H1 (cell line): Measurements from ENCODE around the gene FAM120A. TPM values are rescaled to one million over a fixed set of nuclear protein-coding genes. Genes with fewer than 3 reads are reported as not detected.

Experiments used
- CTCF ChIA-PET: fragments of 300-600 bp; sonication (Branson Sonifier 250); formaldehyde crosslinking; loops from one replicate; lab custom pipeline; 2021; ENCODE audit not compliant: partially characterized antibody; lab: Charles Lee
- POLR2A ChIA-PET: fragments of 300-600 bp; sonication (Branson Sonifier 250); formaldehyde crosslinking; loops from one replicate; lab custom pipeline; 2021; ENCODE audit warnings: inconsistent platforms; ENCODE audit not compliant: partially characterized antibody; lab: Charles Lee
- DNase-seq, 2 experiments: peaks; one replicate each; pipeline versions ENCODE4 v3.0.0 to v3.0.0-alpha.2; 2010 to 2022; ENCODE audit warnings: low spot score in 2 of 2, low read depth in 1 of 2, mixed read lengths in 1 of 2
- FAIRE-seq: peaks from 2 replicates; lab custom pipeline; 2011; peaks lifted over from hg19 to GRCh38; lab: Jason Lieb, UNC
- H2AFZ ChIP-seq: 2 replicates; pipeline ENCODE4 v1.8.1; 2012; ENCODE audit warnings: low read length, inconsistent platforms
- H2AK5ac ChIP-seq: 2 replicates; pipeline ENCODE4 v1.6.1; 2013; ENCODE audit warnings: low read depth, low read length
- H2BK120ac ChIP-seq: replicated peaks from 2 replicates; pipeline ENCODE3; 2013; ENCODE audit warnings: low read depth, low read length, inconsistent platforms
- H2BK12ac ChIP-seq: 2 replicates; pipeline ENCODE4 v1.6.1; 2013; ENCODE audit warnings: low read depth, low read length
- H2BK15ac ChIP-seq: 2 replicates; pipeline ENCODE4 v1.6.1; 2013; ENCODE audit warnings: low read length
- H2BK20ac ChIP-seq: 2 replicates; pipeline ENCODE4 v1.6.1; 2013; ENCODE audit warnings: low read length
- H2BK5ac ChIP-seq: 2 replicates; pipeline ENCODE4 v1.6.1; 2013; ENCODE audit warnings: low read depth, low read length
- H3K14ac ChIP-seq: 2 replicates; pipeline ENCODE4 v1.6.1; 2013; ENCODE audit warnings: inconsistent platforms; ENCODE audit not compliant: insufficient read length
- H3K18ac ChIP-seq: 2 replicates; pipeline ENCODE4 v1.6.1; 2013; ENCODE audit warnings: low read length; ENCODE audit errors: extremely low read depth
- H3K23ac ChIP-seq: 2 replicates; pipeline ENCODE4 v1.6.1; 2013; ENCODE audit warnings: inconsistent platforms; ENCODE audit not compliant: insufficient read length
- H3K23me2 ChIP-seq: 2 replicates; pipeline ENCODE4 v1.6.1; 2013; ENCODE audit warnings: low read depth, low read length
- H3K27ac ChIP-seq: 2 replicates; pipeline ENCODE4 v1.6.1; 2011; ENCODE audit warnings: low read depth, low read length, inconsistent platforms
- H3K27me3 ChIP-seq, 4 experiments: replicated peaks in 1 of 4; 1 replicate in 1 of 4; 2 replicates in 3 of 4; pipeline versions ENCODE4 v1.6.1 to v1.8.1; 2011 to 2013; ENCODE audit warnings: low read length in 3 of 4, mild to moderate bottlenecking in 3 of 4, inconsistent platforms in 2 of 4, mixed read lengths in 2 of 4, moderate library complexity in 1 of 4; ENCODE audit not compliant: control insufficient read depth in 3 of 4, insufficient read depth in 3 of 4; ENCODE audit errors: extremely low read depth in 1 of 4
- H3K36me3 ChIP-seq, 4 experiments: 2 replicates each; pipeline versions ENCODE4 v1.6.1 to v1.8.1; 2011 to 2013; ENCODE audit warnings: mild to moderate bottlenecking in 4 of 4, low read length in 3 of 4, moderate library complexity in 2 of 4, control low read depth in 1 of 4, inconsistent platforms in 1 of 4; ENCODE audit not compliant: insufficient read depth in 4 of 4, control insufficient read depth in 2 of 4
- H3K4ac ChIP-seq: replicated peaks from 2 replicates; pipeline ENCODE3; 2013; ENCODE audit warnings: low read length, low read depth, mixed read lengths, inconsistent platforms; ENCODE audit not compliant: insufficient read length
- H3K4me1 ChIP-seq, 4 experiments: replicated peaks in 1 of 4; 1 replicate in 1 of 4; 2 replicates in 3 of 4; pipeline versions ENCODE4 v1.6.1 to v1.8.1; 2011 to 2013; ENCODE audit warnings: low read length in 3 of 4, inconsistent platforms in 2 of 4, mixed read lengths in 1 of 4; ENCODE audit not compliant: insufficient read depth in 4 of 4, control insufficient read depth in 3 of 4
- H3K4me2 ChIP-seq, 2 experiments: 2 replicates each; pipeline versions ENCODE4 v1.6.1 to v1.8.1; 2011 to 2013; ENCODE audit warnings: low read depth in 2 of 2, low read length in 2 of 2, control low read depth in 1 of 2, inconsistent platforms in 1 of 2, mild to moderate bottlenecking in 1 of 2; ENCODE audit not compliant: insufficient read depth in 1 of 2
- H3K4me3 ChIP-seq, 4 experiments: fragments of 200-600, 300-600 bp in 1 of 4; sonication (generic), shearing (Covaris generic), sonication (Bioruptor Twin) in 1 of 4; 2 replicates each; pipeline versions ENCODE4 v1.5.1 to v1.8.1; 2011 to 2016; ENCODE audit warnings: low read length in 4 of 4, low read depth in 3 of 4, control low read depth in 2 of 4, inconsistent platforms in 2 of 4, mild to moderate bottlenecking in 2 of 4, mixed read lengths in 1 of 4, moderate library complexity in 1 of 4; ENCODE audit not compliant: insufficient read depth in 2 of 4; ENCODE audit errors: extremely low read depth in 1 of 4
- H3K56ac ChIP-seq: replicated peaks from 2 replicates; pipeline ENCODE3; 2013; ENCODE audit warnings: low read depth, mild to moderate bottlenecking, mixed read lengths, low read length, inconsistent platforms; ENCODE audit not compliant: insufficient read length
- H3K79me1 ChIP-seq: 2 replicates; pipeline ENCODE4 v1.6.1; 2013; ENCODE audit warnings: low read depth, low read length, control low read depth
- H3K79me2 ChIP-seq, 2 experiments: 2 replicates each; pipeline versions ENCODE4 v1.6.1 to v1.8.1; 2012 to 2013; ENCODE audit warnings: low read length in 2 of 2, mild to moderate bottlenecking in 2 of 2, inconsistent platforms in 1 of 2; ENCODE audit not compliant: insufficient read depth in 2 of 2, control insufficient read depth in 1 of 2
- H3K9ac ChIP-seq, 4 experiments: replicated peaks in 1 of 4; 1 replicate in 1 of 4; 2 replicates in 3 of 4; pipeline versions ENCODE4 v1.6.1 to v1.8.1; 2011 to 2013; ENCODE audit warnings: low read depth in 3 of 4, low read length in 3 of 4, control low read depth in 2 of 4, mild to moderate bottlenecking in 2 of 4, moderate library complexity in 2 of 4, inconsistent platforms in 1 of 4; ENCODE audit errors: extremely low read depth in 1 of 4
- H3K9me3 ChIP-seq, 2 experiments: 2 replicates each; pipeline versions ENCODE4 v1.6.1 to v1.8.1; 2012 to 2013; ENCODE audit warnings: mild to moderate bottlenecking in 2 of 2, moderate library complexity in 2 of 2, control low read depth in 1 of 2, inconsistent platforms in 1 of 2, low read depth in 1 of 2, low read length in 1 of 2, mixed read lengths in 1 of 2; ENCODE audit not compliant: insufficient read depth in 2 of 2
- H4K20me1 ChIP-seq, 2 experiments: replicated peaks in 1 of 2; 2 replicates each; pipeline versions ENCODE3 to v1.8.1; 2011 to 2013; ENCODE audit warnings: inconsistent platforms in 2 of 2, low read length in 2 of 2, mild to moderate bottlenecking in 1 of 2; ENCODE audit not compliant: insufficient read depth in 2 of 2, control insufficient read depth in 1 of 2
- H4K5ac ChIP-seq: 2 replicates; pipeline ENCODE4 v1.6.1; 2013; ENCODE audit warnings: low read length, low read depth, mixed read lengths, inconsistent platforms; ENCODE audit not compliant: insufficient read length
- H4K8ac ChIP-seq: 2 replicates; pipeline ENCODE4 v1.8.0; 2013; ENCODE audit warnings: mild to moderate bottlenecking, moderate library complexity, low read length, inconsistent platforms; ENCODE audit not compliant: insufficient read depth; ENCODE audit errors: extremely low read depth
- H4K91ac ChIP-seq: replicated peaks from 2 replicates; pipeline ENCODE3; 2013; ENCODE audit warnings: low read length, mixed read lengths, inconsistent platforms; ENCODE audit not compliant: insufficient read length
- BCL11A ChIP-seq, 2 experiments: IDR thresholded peaks; one replicate each; pipeline ENCODE4 v1.6.1; 2011; ENCODE audit warnings: low read depth in 2 of 2, low read length in 2 of 2, mild to moderate bottlenecking in 2 of 2
- CBX8 ChIP-seq: fragments of 300-800, 300-1000 bp; sonication (generic); IDR thresholded peaks from 2 replicates; pipeline ENCODE4 v1.7.1; 2016; ENCODE audit warnings: low read depth, low read length, borderline replicate concordance
- CHD1 ChIP-seq: IDR thresholded peaks from 2 replicates; pipeline ENCODE4 v1.6.1; 2012; ENCODE audit warnings: low read depth, low read length, improper control_type of control experiment
- HDAC2 ChIP-seq, 2 experiments: fragments of 300-600 bp in 1 of 2; sonication (generic) in 1 of 2; IDR thresholded peaks; 2 replicates each; pipeline ENCODE4 v1.6.1; 2011 to 2012; ENCODE audit warnings: low read depth in 2 of 2, low read length in 2 of 2, mild to moderate bottlenecking in 2 of 2, moderate library complexity in 2 of 2, borderline replicate concordance in 1 of 2, inconsistent platforms in 1 of 2
- JUN ChIP-seq: IDR thresholded peaks from 2 replicates; pipeline ENCODE4 v1.6.1; 2011; ENCODE audit warnings: low read depth, mild to moderate bottlenecking, improper control_type of control experiment, low read length
- KDM4A ChIP-seq: IDR thresholded peaks from one replicate; pipeline ENCODE4 v1.7.1; 2012; ENCODE audit warnings: low read depth, mild to moderate bottlenecking, moderate library complexity, low read length, inconsistent platforms; ENCODE audit not compliant: severe bottlenecking
- KDM5A ChIP-seq: fragments of 200-600 bp; IDR thresholded peaks from 2 replicates; pipeline ENCODE4 v1.7.1; 2012; ENCODE audit warnings: mild to moderate bottlenecking, low read length, inconsistent platforms, mixed read lengths
- POU5F1 ChIP-seq: IDR thresholded peaks from 2 replicates; pipeline ENCODE4 v1.6.1; 2011; ENCODE audit warnings: low read depth, mild to moderate bottlenecking, low read length, moderate library complexity
- RBBP5 ChIP-seq: IDR thresholded peaks from 2 replicates; pipeline ENCODE4 v1.7.1; 2012; ENCODE audit warnings: low read depth, mild to moderate bottlenecking, inconsistent platforms, low read length, moderate library complexity, borderline replicate concordance
- SIX5 ChIP-seq: IDR thresholded peaks from 2 replicates; pipeline ENCODE4 v1.6.1; 2011; ENCODE audit warnings: mild to moderate bottlenecking, low read depth, low read length
- TAF7 ChIP-seq: optimal IDR thresholded peaks from 2 replicates; pipeline ENCODE3; 2011; ENCODE audit warnings: low read depth, mild to moderate bottlenecking, inconsistent platforms, low read length, moderate library complexity, borderline replicate concordance
- TEAD4 ChIP-seq: IDR thresholded peaks from 2 replicates; pipeline ENCODE4 v1.6.1; 2012; ENCODE audit warnings: low read depth, low read length, inconsistent platforms, mixed read lengths
- WGBS, 2 experiments: shearing (Covaris generic) in 1 of 2; methylation state at CpG; one replicate each; pipeline versions ENCODE4 v1.1.6 to v1.1.7; 2013 to 2015; ENCODE audit warnings: low lambda C conversion rate in 2 of 2, mixed read lengths in 2 of 2, inconsistent platforms in 1 of 2, low coverage in 1 of 2, missing lambda C conversion rate in 1 of 2; ENCODE audit not compliant: insufficient replicate concordance in 2 of 2, insufficient coverage in 1 of 2, insufficient read length in 1 of 2; ENCODE audit errors: extremely low coverage in 1 of 2, missing lambda C conversion rate in 1 of 2; 5-methylcytosine and 5-hydroxymethylcytosine counted together
- polyA plus RNA-seq, 7 experiments: library from polyadenylated mRNA; depleted of rRNA in 3 of 7; stranded (reverse) in 5 of 7; unstranded in 2 of 7; fragments of >200 nt in 5 of 7; fragments of 200-250 nt in 2 of 7; gene quantifications; 1 replicate in 5 of 7; 2 replicates in 1 of 7; 4 replicates in 1 of 7; pipeline versions ENCODE4 v1.2.1 to v1.2.3, GENCODE V29; 2011 to 2013; ENCODE audit warnings: missing spikeins in 2 of 7, mixed read lengths in 2 of 7
- total RNA-seq: library from RNA; stranded (reverse); fragmentation: NEBNext Ultra II Directional; extraction: Animal tissue kit (Norgen Biotek cat#: 25700); gene quantifications from 2 replicates; pipeline ENCODE4 v1.2.1, GENCODE V29; 2021
- TF ChIP-seq, protein P1 (sequence below): IDR thresholded peaks from 2 replicates; pipeline ENCODE4 v1.6.1; 2012; ENCODE audit warnings: inconsistent platforms

Gene FAM120A
- total and polyA plus RNA-seq, 2 of the 8 experiments (the other 6 are each of a cell fraction or from before 2014, with no cell fraction given) = 24.9 to 54.7 TPM

DNA sequence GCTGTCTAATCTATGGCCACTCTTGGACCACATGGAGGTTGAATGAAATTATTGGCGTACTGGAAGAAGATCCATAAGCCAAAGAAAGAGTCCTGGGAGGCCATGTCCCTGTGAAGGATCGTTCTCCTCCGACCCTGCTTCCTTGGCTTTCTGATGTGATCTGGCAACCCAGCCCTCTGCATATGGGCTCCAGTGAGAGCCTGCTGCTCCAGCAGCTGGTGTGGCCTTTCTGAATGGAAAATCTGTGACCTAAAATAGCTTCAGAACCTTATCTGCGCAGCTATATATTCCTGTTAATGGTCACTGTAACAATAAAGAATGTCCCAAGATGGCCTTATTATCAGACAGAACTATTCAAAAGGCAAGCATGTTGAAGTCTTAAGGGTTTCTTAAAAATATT, 84.7 kb downstream of the FAM120A start:
- Histone ChIP-seq H3K36me3 (peaks cover 0 to 25% (median 2%) of the 10 kb centered on the region in 4 experiments; a peak in 4 of 8 replicates), H3K9ac (no peak overlapping the region), H4K5ac (no peak overlapping the region), H3K4ac (no peak overlapping the region), H3K14ac (no peak overlapping the region), H2BK5ac (no peak overlapping the region), H3K27me3 (no peaks in the 10 kb centered on the region), H3K56ac (no peak overlapping the region), H3K4me1 (no peaks in the 10 kb centered on the region; a peak in 1 of 7 replicates), H3K4me2 (no peak overlapping the region), H3K79me2 (no peaks in the 10 kb centered on the region; a peak in 1 of 4 replicates), H4K91ac (no peak overlapping the region), H3K4me3 (no peak overlapping the region), H4K8ac (no peak overlapping the region), H3K9me3 (no peaks in the 10 kb centered on the region), H3K27ac (no peak overlapping the region), H2AK5ac (no peak overlapping the region), H3K18ac (no peak overlapping the region), H2BK120ac (no peak overlapping the region), H3K79me1 (peaks cover 3% of the 10 kb centered on the region; the same call in 1 of the 2 replicates), H3K23ac (no peak overlapping the region), H2AFZ (no peak overlapping the region), H2BK15ac (no peak overlapping the region), H2BK12ac (no peak overlapping the region), H4K20me1 (peaks cover 3% of the 10 kb centered on the region in 2 experiments), H2BK20ac (no peak overlapping the region), H3K23me2 (no peaks in the 10 kb centered on the region)
- CTCF ChIA-PET = interaction anchor here (0.6 kb wide), 1 partner anchor 10 kb away, joined by 5 read pairs; no protein-coding TSS in a partner anchor
- DNase-seq (no peak), FAIRE-seq (no peak)
- POLR2A ChIA-PET = no interaction called here
- 92% methylated on average over 4 of the region's 4 CpGs; no CpG with 5 or more reads in 1 of the 2 experiments for WGBS, 2 experiments
- TF ChIP-seq HDAC2 (IDR thresholded peaks at IDR 0.05; ENCODE audit: borderline replicate concordance in 1 of 2, low read depth in 2 of 2, low read length in 2 of 2) (no peak), SIX5 (no peak), TEAD4 (no peak), RBBP5 (no peak), KDM4A (no peak), TAF7 (no peak), CHD1 (no peak), KDM5A (no peak), POU5F1 (no peak), BCL11A (IDR thresholded peaks at IDR 0.05; ENCODE audit: low read depth in 2 of 2, low read length in 2 of 2) (no peak), CBX8 (no peak), JUN (no peak)
- TF ChIP-seq, protein P1, sequence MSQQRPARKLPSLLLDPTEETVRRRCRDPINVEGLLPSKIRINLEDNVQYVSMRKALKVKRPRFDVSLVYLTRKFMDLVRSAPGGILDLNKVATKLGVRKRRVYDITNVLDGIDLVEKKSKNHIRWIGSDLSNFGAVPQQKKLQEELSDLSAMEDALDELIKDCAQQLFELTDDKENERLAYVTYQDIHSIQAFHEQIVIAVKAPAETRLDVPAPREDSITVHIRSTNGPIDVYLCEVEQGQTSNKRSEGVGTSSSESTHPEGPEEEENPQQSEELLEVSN = no peak
